AG10803 (cell line): ENCODE data around the gene TGFBI.

ENCODE experiments used
- DNase-seq: peaks from one replicate; pipeline ENCODE4 v3.0.0; 2010; ENCODE audit warnings: low read depth
- H3K4me3 ChIP-seq: 2 replicates; pipeline ENCODE4 v1.5.1; 2011; ENCODE audit warnings: mild to moderate bottlenecking, low read length, control low read depth
- TF ChIP-seq, protein P1 (sequence below): conservative IDR thresholded peaks from 2 replicates; pipeline ENCODE4 v1.5.1; 2011; ENCODE audit warnings: mild to moderate bottlenecking, low read length, control low read depth, inconsistent platforms

Gene TGFBI

DNA sequence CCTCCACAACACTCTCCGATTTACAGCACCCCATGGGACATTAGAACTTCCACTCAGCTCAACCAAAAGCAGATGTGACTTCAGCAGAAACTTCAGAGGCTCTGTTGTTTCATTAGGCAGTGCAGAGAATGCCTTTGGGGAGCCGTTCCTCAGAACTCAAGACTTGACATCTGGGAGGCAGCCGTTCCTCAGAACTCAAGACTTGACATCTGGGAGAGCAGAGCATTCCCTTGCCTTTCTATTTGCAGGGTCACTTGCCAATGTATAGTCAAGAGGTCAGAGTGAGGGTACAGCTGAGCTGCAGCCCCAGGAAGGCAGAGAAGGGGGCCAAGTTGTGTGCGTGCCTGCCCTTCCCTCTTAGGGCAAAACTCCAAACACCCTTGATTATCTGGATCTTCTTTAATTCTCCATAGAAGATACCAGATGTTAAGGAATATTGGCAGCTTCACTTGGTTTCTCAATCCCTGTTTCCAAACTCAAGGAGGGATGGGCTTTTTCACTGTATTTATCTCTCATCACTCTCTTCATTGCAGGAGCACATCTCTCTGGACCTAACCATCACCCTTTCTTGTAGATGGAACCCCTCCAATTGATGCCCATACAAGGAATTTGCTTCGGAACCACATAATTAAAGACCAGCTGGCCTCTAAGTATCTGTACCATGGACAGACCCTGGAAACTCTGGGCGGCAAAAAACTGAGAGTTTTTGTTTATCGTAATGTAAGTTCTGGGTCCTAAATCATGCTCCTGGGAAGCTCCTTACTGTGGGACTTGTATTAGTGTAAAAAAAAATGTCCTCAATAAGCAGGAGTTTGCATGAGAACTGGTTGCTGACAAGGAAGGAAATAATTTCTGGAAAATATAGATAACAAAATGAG lies 25.6 kb downstream of the TGFBI start:
- H3K4me3 ChIP-seq = no peak overlapping the region
- TF ChIP-seq, protein P1, sequence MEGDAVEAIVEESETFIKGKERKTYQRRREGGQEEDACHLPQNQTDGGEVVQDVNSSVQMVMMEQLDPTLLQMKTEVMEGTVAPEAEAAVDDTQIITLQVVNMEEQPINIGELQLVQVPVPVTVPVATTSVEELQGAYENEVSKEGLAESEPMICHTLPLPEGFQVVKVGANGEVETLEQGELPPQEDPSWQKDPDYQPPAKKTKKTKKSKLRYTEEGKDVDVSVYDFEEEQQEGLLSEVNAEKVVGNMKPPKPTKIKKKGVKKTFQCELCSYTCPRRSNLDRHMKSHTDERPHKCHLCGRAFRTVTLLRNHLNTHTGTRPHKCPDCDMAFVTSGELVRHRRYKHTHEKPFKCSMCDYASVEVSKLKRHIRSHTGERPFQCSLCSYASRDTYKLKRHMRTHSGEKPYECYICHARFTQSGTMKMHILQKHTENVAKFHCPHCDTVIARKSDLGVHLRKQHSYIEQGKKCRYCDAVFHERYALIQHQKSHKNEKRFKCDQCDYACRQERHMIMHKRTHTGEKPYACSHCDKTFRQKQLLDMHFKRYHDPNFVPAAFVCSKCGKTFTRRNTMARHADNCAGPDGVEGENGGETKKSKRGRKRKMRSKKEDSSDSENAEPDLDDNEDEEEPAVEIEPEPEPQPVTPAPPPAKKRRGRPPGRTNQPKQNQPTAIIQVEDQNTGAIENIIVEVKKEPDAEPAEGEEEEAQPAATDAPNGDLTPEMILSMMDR = no peak
- DNase-seq = peak; percentile 91

DNA sequence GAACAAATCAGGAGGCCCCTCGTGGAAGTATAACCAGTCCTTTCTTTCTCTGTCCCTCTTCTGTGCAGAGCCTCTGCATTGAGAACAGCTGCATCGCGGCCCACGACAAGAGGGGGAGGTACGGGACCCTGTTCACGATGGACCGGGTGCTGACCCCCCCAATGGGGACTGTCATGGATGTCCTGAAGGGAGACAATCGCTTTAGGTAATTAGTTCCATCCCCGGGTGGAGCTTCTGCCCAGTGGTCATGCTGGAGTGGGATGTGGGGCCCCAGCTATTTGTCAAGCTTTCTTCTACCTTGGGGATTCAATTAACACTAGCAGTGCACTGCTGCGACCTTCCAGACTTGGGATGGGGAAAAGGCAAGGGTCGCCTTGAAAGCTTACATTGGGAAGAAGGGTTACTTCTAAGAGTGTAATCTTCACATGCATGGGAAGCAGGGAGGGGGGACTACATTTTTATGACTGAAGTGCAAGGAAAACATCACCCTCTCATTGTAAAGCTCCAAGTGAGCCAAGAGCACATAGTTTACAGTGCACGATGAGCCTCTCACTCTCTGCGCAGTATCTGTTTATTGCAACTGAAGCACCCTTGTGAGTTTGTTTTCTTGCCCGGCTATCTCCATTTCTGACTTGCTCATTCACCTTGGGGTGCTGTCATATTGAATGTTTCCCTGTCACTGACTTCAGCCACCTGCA lies 27.0 kb downstream of the TGFBI start:
- H3K4me3 ChIP-seq = no peak overlapping the region
- no peak for DNase-seq
- TF ChIP-seq, protein P1 = no peak

DNA sequence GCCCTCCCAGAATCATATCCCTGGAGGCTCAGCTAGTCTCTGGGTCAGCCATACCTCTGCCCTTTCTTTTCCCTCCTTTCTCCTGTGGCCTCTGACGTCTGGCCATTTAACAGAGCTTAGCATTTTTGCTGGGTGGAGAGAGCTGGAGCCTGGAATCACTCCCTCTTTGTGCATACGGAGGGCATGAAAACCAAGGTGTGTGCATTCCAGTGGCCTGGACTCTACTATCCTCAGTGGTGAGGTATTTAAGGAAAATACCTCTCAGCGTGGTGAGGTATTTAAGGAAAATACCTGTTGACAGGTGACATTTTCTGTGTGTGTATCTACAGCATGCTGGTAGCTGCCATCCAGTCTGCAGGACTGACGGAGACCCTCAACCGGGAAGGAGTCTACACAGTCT lies 27.5 kb downstream of the TGFBI start:
- DNase-seq = no peak
- no peak overlapping the region for H3K4me3 ChIP-seq
- TF ChIP-seq, protein P1 = no peak

DNA sequence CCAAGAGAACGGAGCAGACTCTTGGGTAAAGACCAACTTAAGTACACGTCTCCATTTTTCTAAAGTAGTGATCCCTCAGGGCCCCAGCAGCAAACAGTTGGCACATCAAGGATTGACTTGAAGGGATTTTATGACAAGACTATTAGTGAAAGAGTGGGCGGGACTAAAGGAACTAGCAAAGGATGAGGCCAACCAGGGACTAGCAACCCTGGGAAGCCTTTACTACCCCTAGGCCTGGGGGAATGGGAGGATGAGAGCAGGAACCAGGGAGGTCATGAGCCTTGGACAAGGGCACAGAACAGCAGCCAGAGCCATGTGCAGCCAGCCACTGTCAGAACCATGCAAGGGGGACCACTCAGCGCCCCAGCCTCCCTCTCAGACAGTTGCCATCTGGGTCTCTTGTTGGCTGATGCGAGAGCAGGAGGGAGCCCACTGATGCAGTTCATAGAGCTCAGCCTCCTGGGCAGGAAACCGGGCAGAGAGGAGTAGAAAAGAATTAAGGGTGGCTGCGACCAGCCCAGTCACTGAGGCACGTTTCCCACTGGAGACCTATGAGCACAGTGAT lies 28.1 kb downstream of the TGFBI start:
- no peak for DNase-seq
- TF ChIP-seq, protein P1 = no peak
- H3K4me3 ChIP-seq = no peak overlapping the region

DNA sequence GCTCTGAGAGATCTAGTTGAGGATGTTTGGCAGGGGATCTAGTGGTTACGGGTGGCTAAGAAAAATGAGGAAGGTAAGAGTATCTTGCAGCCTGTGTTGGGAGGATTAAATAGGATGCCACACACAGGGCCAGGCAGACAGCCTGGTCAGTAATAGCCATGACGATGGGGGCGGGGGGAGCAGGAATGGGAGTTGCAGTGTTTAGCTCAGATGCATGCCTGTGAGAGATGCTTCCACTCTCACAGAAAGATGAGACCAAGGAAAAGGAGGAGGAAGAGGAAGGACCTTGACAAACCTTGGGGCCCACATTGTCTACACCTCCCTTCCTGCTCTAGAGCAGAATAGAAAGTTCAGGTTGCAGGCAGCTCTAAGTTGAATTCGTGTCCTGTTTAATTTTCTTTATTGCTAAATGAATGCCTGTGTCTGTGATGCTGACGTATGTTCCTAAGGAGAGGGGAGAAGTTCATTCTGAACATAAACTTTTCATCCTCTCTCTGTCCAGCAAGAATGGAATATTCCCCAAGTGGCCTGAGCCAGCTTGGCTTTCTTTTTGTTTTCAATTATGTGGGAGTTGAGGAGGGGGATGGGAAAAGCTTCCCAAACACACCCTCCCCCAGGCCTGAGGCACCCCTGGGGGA lies 28.7 kb downstream of the TGFBI start:
- no peak for DNase-seq
- TF ChIP-seq, protein P1 = no peak
- no peak overlapping the region for H3K4me3 ChIP-seq

DNA sequence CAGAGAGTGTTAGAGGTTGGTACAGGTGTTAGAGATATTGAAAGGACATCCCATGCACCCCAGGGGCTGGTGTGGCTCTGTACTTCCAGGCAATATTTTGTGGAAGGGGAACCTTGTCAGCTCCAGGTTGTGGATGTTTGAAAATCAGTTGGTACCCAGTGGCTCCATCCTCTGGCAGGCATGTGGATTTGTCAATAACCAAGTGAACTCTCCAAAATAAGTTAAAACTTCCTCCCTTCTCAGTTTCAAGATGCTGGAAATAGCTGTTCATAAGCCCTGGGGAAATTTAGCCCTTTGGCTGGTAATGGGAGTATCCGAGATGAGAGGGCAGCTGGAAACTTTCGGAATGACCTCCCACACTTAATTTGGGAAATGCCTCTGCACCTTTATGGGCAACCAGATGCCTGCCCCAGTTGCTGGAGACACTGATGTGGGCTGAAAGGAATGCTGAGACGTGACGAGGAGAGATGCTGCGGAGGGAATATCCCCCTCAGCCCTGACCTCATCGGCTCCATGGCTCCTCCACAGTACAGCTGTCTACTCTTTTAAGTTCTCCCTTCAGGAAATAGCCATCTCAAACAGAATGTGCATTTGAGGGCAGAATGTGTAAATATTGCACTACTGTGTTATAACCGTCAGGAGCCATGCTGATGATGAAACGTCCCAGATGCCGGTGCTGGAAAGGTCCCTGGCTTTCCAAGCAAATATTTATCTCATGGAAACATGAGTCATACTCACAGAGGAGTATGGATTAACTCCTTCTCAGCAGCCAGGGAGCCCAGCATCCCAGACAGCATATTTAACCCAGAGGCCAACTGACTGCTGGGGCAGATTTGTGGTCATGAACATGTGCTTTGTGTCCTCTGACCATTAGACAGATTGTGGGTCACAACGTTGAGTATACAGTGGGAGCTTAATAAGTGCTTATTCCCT lies 29.5 kb downstream of the TGFBI start:
- no peak overlapping the region for H3K4me3 ChIP-seq
- DNase-seq = peak; percentile 99
- TF ChIP-seq, protein P1 = peak; percentile 83
